Heart left ventricle (tissue), 16 donors: ENCODE measurements around the gene G6PD. TPM values are rescaled to one million over a fixed set of nuclear protein-coding genes. Genes with fewer than 3 reads are reported as not detected.

Experiments used
- ATAC-seq, 4 donors: fragments of 200-7000 bp; cut with Tn5 transposase; one replicate each; pipeline ENCODE4 v1.9.1; 2020 to 2022; ENCODE audit warnings: moderate library complexity in 4 of 4, mild to moderate bottlenecking in 3 of 4, moderate number of reproducible peaks in 1 of 4
- DNase-seq, 5 donors: peaks; one replicate each; pipeline ENCODE4 v3.0.0-alpha.2; 2020
- H3K27ac ChIP-seq, 12 donors: fragments of 200-600 bp; sonication (generic) in 4 of 12; one replicate each; pipeline versions ENCODE4 v1.5.0 to v1.8.0; 2016 to 2022; ENCODE audit warnings: mild to moderate bottlenecking in 2 of 12
- H3K27me3 ChIP-seq, 9 donors: fragments of 200-600 bp; sonication (generic) in 2 of 9; one replicate each; pipeline versions ENCODE4 v1.5.1 to v1.8.0; 2016 to 2022; ENCODE audit warnings: mild to moderate bottlenecking in 3 of 9
- H3K36me3 ChIP-seq, 9 donors: fragments of 200-600 bp; sonication (generic) in 2 of 9; one replicate each; pipeline versions ENCODE4 v1.5.0 to v1.8.0; 2018 to 2022; ENCODE audit warnings: mild to moderate bottlenecking in 2 of 9
- H3K4me1 ChIP-seq, 12 donors: fragments of 200-600 bp; sonication (generic) in 4 of 12; one replicate each; pipeline versions ENCODE4 v1.5.0 to v1.8.0; 2016 to 2022; ENCODE audit warnings: mild to moderate bottlenecking in 3 of 12
- H3K4me3 ChIP-seq, 12 donors: fragments of 200-600 bp; sonication (generic) in 4 of 12; one replicate each; pipeline versions ENCODE4 v1.5.0 to v1.8.0; 2017 to 2022; ENCODE audit warnings: mild to moderate bottlenecking in 9 of 12, moderate library complexity in 4 of 12
- H3K9me3 ChIP-seq, 12 donors: fragments of 200-600 bp; sonication (generic) in 4 of 12; one replicate each; pipeline versions ENCODE4 v1.5.0 to v1.8.0; 2016 to 2022; ENCODE audit warnings: mild to moderate bottlenecking in 1 of 12
- POLR2A ChIP-seq, 2 donors: fragments of 450-650 bp; IDR thresholded peaks; one replicate each; pipeline ENCODE4 v1.6.1; 2017; ENCODE audit warnings: antibody characterized with exemption in 2 of 2, mild to moderate bottlenecking in 2 of 2, moderate library complexity in 2 of 2
- WGBS, 4 donors: extraction: QIAGEN DNeasy Blood & Tissue Kit in 2 of 4; methylation state at CpG; one replicate each; pipeline versions ENCODE4 v1.1.5 to v1.1.7; 2013 to 2018; 5-methylcytosine and 5-hydroxymethylcytosine counted together
- intact Hi-C, 10 donors: fragments of 100-400 bp; cut with DNase I; formaldehyde crosslinking; loops; one replicate each; pipeline versions ENCODE4 v1.11.1 to v1.14.2; 2022
- polyA plus RNA-seq, 2 donors: library from polyadenylated mRNA; stranded (reverse); fragments of 200-250 nt; gene quantifications; one replicate each; pipeline ENCODE4 v1.2.3, GENCODE V29; 2013
- total RNA-seq, 9 donors: library from RNA; depleted of rRNA in 2 of 9; stranded (reverse); fragments of >200 nt in 2 of 9; fragmentation: NEBNext Ultra II Directional in 3 of 9; extraction: Animal tissue kit (Norgen Biotek cat#: 25700) in 3 of 9; gene quantifications; one replicate each; pipeline versions ENCODE4 v1.1.0 to v1.2.4, GENCODE V29; 2016 to 2023
- TF ChIP-seq, protein P1 (sequence below), 12 donors: fragments of 200-600 bp; sonication (generic) in 4 of 12; IDR thresholded peaks; one replicate each; pipeline versions ENCODE4 v1.5.0 to v1.8.0; 2018 to 2022; ENCODE audit warnings: antibody characterized with exemption in 12 of 12, mild to moderate bottlenecking in 5 of 12
- donor health status: ischemic (EF 13 %, LVEDD 7.1; RV severe dilation, severe dysfunction).
- donor health status: healthy with polysubstance abuse.
- donor health status: DM: no; HTN: yes; CAD: no.
- donor health status: DM: no; HTN: no; CAD: no.
- donor health status: ischemic (EF 25% LVEDD 6.9; RV normal size, moderate dysfunction).
- donor health status: ischemic (EF 25% LVEDD 5.7; RV mildly dilated, moderate dysfunction).
- donor health status: healthy.
- donor health status: DM: yes; HTN: yes; CAD: no.
- donor health status: ischemic (EF 35%, LVEDD 5.7; RV mildly dilated, moderate dysfunction).
- donor health status: nonischemic (EF 11% LVEDD 7.7; RV severe dilation, severe dysfunction).
- donor health status: DM: yes; HTN: yes; CAD: no.
- donor health status: PGD.
- donor health status: ischemic (EF 29% LVEDD 5.4; RV normal size, mild dysfunction).
- donor health status: nonischemic (EF 23%, LVEDD 6.1; RV moderate dilation, normal function).

G6PD gene
- total and polyA plus RNA-seq, 11 donors = 5.9 to 41.3 (median 11.2) TPM

DNA sequence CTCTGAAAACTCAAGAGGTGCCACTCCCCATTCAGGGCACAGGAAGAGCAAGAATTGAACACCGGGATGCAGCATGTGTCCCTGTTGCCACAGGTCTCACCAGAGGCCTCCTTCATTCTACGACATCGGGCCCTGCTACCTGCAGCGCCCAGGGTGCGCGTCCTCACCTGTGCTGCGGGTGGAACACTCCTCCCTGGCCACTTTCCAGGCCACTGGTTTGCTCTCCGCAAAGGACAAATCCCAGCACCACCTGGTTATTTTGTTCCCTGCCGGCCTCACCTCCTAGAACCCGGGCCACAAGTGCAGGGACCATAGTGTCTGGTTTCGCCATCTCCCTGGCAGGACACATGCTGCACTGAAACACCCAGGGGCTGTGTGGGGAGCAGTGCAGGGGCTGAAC, 16.4 kb downstream of the G6PD start:
- DNase-seq (no peak), ATAC-seq (no peak)
- H3K9me3 ChIP-seq = no peaks in the 10 kb centered on the region
- H3K4me3 ChIP-seq = no peak overlapping the region
- H3K4me1 ChIP-seq = peaks cover 0 to 15% (median 5%) of the 10 kb centered on the region in 12 donors
- no peak overlapping the region for H3K27ac ChIP-seq
- TF ChIP-seq, protein P1, sequence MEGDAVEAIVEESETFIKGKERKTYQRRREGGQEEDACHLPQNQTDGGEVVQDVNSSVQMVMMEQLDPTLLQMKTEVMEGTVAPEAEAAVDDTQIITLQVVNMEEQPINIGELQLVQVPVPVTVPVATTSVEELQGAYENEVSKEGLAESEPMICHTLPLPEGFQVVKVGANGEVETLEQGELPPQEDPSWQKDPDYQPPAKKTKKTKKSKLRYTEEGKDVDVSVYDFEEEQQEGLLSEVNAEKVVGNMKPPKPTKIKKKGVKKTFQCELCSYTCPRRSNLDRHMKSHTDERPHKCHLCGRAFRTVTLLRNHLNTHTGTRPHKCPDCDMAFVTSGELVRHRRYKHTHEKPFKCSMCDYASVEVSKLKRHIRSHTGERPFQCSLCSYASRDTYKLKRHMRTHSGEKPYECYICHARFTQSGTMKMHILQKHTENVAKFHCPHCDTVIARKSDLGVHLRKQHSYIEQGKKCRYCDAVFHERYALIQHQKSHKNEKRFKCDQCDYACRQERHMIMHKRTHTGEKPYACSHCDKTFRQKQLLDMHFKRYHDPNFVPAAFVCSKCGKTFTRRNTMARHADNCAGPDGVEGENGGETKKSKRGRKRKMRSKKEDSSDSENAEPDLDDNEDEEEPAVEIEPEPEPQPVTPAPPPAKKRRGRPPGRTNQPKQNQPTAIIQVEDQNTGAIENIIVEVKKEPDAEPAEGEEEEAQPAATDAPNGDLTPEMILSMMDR (IDR thresholded peaks at IDR 0.05) = no peak
- TF ChIP-seq POLR2A (IDR thresholded peaks at IDR 0.05) = no peak
- 82 to 96% (median 89%) methylated on average over 11 of the region's 11 CpGs for WGBS, 4 donors
- H3K27me3 ChIP-seq = peaks cover 0 to 8% (median 0%) of the 10 kb centered on the region in 9 donors
- intact Hi-C loops = loop anchor here in 4 of 10 donors (5.0 kb wide), 4 partner anchors 158 to 768 kb away; partner anchors contain the start of genes FLNA (in 1 of the 4) and PLXNB3 (in 1 of the 4)
- peaks cover 0 to 21% (median 8%) of the 10 kb centered on the region in 9 donors for H3K36me3 ChIP-seq

GRCh38 chrX:154529206-154529612, 17.4 kb downstream of the G6PD start:
- WGBS, 4 donors = 72 to 90% (median 83%) methylated on average over 6 of the region's 6 CpGs
- Histone ChIP-seq H3K4me1 (peaks cover 0 to 10% (median 2%) of the 10 kb centered on the region in 12 donors), H3K9me3 (no peaks in the 10 kb centered on the region), H3K27ac (no peak overlapping the region), H3K27me3 (peaks cover 0 to 11% (median 0%) of the 10 kb centered on the region in 9 donors), H3K4me3 (no peak overlapping the region), H3K36me3 (peaks cover 0 to 20% (median 5%) of the 10 kb centered on the region in 9 donors)
- no peak for ATAC-seq
- intact Hi-C loops = loop anchor here in 1 of 10 donors (5.0 kb wide), 1 partner anchor 152 kb away; the partner anchor contains the start of gene EMD
- TF ChIP-seq, protein P1 (IDR thresholded peaks at IDR 0.05) = no peak
- no peak for TF ChIP-seq POLR2A (IDR thresholded peaks at IDR 0.05)
- no peak for DNase-seq

- DNase-seq = peak; percentile 73 to 83 (median 81)
Measured at GRCh38 chrX:154526901-154527675, 19.6 kb downstream of the G6PD start.

More at GRCh38 chrX:154526901-154527675, 19.6 kb downstream of the G6PD start:
- Histone ChIP-seq H3K27me3 (peaks cover 0 to 11% (median 0%) of the 10 kb centered on the region in 9 donors), H3K4me3 (peak overlapping the region in 10 of 12 donors; percentile 29 to 52 (median 38)), H3K27ac (peak overlapping the region in 11 of 12 donors; percentile 47 to 83 (median 77)), H3K9me3 (no peaks in the 10 kb centered on the region), H3K36me3 (peaks cover 0 to 1% (median 0%) of the 10 kb centered on the region in 9 donors), H3K4me1 (peaks cover 0 to 9% (median 2%) of the 10 kb centered on the region in 12 donors)
- peak; percentile 85 to 93 (median 88) for ATAC-seq
- no peak for TF ChIP-seq POLR2A (IDR thresholded peaks at IDR 0.05)
- TF ChIP-seq, protein P1 (IDR thresholded peaks at IDR 0.05) = peak in 11 of 12 donors; percentile 25 to 70 (median 56)
- intact Hi-C loops = loop anchor here in 1 of 10 donors (5.0 kb wide), 1 partner anchor 150 kb away; the partner anchor contains the start of gene EMD
- WGBS, 4 donors = 4 to 36% (median 14%) methylated on average over 15 of the region's 15 CpGs
